Lung (tissue), 12 donors: Measurements from ENCODE around the gene BUB3. TPM values are rescaled to one million over a fixed set of nuclear protein-coding genes. Genes with fewer than 3 reads are reported as not detected.

Source experiments
- ATAC-seq: fragments of 200-7000 bp; cut with Tn5 transposase; one replicate; pipeline ENCODE4 v1.9.1; 2020; ENCODE audit warnings: moderate number of reproducible peaks; ENCODE audit not compliant: insufficient read depth, low FRiP score
- DNase-seq, 3 donors: peaks; one replicate each; pipeline ENCODE4 v3.0.0-alpha.2; 2013 to 2017
- H3K27ac ChIP-seq, 2 donors: one replicate each; pipeline ENCODE4 v1.5.1; 2013; ENCODE audit warnings: mild to moderate bottlenecking in 2 of 2, moderate library complexity in 2 of 2, control low read depth in 1 of 2, inconsistent platforms in 1 of 2, low read depth in 1 of 2, low read length in 1 of 2
- H3K27me3 ChIP-seq, 3 donors: one replicate each; pipeline ENCODE4 v1.5.1; 2013; ENCODE audit warnings: low read length in 2 of 3; ENCODE audit not compliant: control insufficient read depth in 3 of 3, insufficient read depth in 3 of 3
- H3K36me3 ChIP-seq, 4 donors: one replicate each; pipeline ENCODE4 v1.5.1; 2013; ENCODE audit warnings: low read length in 4 of 4, mild to moderate bottlenecking in 1 of 4, moderate library complexity in 1 of 4; ENCODE audit not compliant: control insufficient read depth in 4 of 4, insufficient read depth in 4 of 4
- H3K4me1 ChIP-seq, 5 donors: one replicate each; pipeline ENCODE4 v1.5.1; 2013; ENCODE audit warnings: low read length in 5 of 5, mild to moderate bottlenecking in 2 of 5, moderate library complexity in 1 of 5; ENCODE audit not compliant: control insufficient read depth in 5 of 5, insufficient read depth in 5 of 5
- H3K4me3 ChIP-seq: one replicate; pipeline ENCODE4 v1.5.1; 2013; ENCODE audit warnings: mild to moderate bottlenecking, control low read depth, moderate library complexity
- H3K9ac ChIP-seq, 2 donors: one replicate each; pipeline ENCODE4 v1.5.1; 2013; ENCODE audit warnings: low read length in 2 of 2, control low read depth in 1 of 2; ENCODE audit not compliant: insufficient read depth in 1 of 2
- H3K9me3 ChIP-seq, 4 donors: one replicate each; pipeline ENCODE4 v1.5.1; 2013; ENCODE audit warnings: low read length in 3 of 4, mild to moderate bottlenecking in 1 of 4, moderate library complexity in 1 of 4; ENCODE audit not compliant: control insufficient read depth in 4 of 4, insufficient read depth in 3 of 4
- CTCF ChIP-seq: IDR thresholded peaks from 2 replicates; pipeline ENCODE4 v1.5.1; 2012; ENCODE audit warnings: mild to moderate bottlenecking; ENCODE audit errors: control extremely low read depth, extremely low read depth
- WGBS, 2 donors: extraction: QIAGEN DNeasy Blood & Tissue Kit; methylation state at CpG; one replicate each; pipeline ENCODE4 v1.1.7; 2013; 5-methylcytosine and 5-hydroxymethylcytosine counted together
- polyA plus RNA-seq, 2 donors: library from polyadenylated mRNA; stranded (reverse); fragments of 200-250 nt; gene quantifications; one replicate each; pipeline ENCODE4 v1.2.1, GENCODE V29; 2013
- total RNA-seq, 2 donors: library from RNA; depleted of rRNA in 1 of 2; stranded (reverse); fragments of >200 nt in 1 of 2; gene quantifications; one replicate each; pipeline ENCODE4 v1.2.1, GENCODE V29; 2014 to 2021
- donor health status: control.
- donor health status: control.
- donor health status: Bipolar disorder and iron deficiency.
- donor health status: healthy.
- donor health status: DM: yes; HTN: yes; CAD: no.

BUB3 gene
- total and polyA plus RNA-seq, 4 donors, result 35.4 to 114 (median 64.1) TPM

- TF ChIP-seq CTCF, result no peak
- Histone ChIP-seq H3K27me3 (no peaks in the 10 kb centered on the region), H3K9ac (no peak overlapping the region), H3K27ac (no peak overlapping the region), H3K36me3 (peaks cover 5 to 39% (median 31%) of the 10 kb centered on the region in 4 donors), H3K4me3 (no peak overlapping the region), H3K4me1 (peaks cover 0 to 17% (median 8%) of the 10 kb centered on the region in 5 donors), H3K9me3 (no peaks in the 10 kb centered on the region)
- DNase-seq (no peak), ATAC-seq (no peak)
- WGBS, 2 donors, result 95 to 96% methylated on average over 1 of the region's 1 CpG
Observed at GRCh38 chr10:123158682-123159081, 4.5 kb downstream of the BUB3 start.

DNA sequence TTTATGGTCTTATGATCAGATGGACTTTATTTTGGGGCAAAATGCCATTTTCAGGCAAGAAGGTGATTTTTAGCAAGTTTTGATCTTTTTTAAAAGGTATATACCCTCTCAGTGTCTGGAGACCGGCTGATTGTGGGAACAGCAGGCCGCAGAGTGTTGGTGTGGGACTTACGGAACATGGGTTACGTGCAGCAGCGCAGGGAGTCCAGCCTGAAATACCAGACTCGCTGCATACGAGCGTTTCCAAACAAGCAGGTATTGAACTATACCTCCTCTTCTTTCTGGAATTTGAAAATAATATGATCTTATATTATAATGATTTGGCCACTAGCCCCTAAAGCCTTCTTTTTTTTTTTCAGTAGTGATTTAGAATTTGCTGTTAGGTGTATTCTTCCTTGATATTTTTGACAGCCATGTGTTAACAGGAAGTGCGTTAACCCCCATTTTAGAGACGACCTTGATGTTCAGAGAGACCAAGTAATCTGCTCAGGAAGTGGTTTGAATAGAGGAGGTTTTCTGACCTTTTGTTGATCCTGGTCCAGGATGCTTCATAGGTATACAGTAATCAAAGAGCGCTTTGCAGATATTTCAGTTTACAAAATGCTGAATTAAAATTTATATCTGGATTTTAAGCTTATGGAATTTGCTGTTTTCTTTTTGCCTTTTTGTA lies 6.2 kb downstream of the BUB3 start:
- DNase-seq (no peak), ATAC-seq (no peak)
- TF ChIP-seq CTCF, result no peak
- no peak overlapping the region for H3K4me3 ChIP-seq
- peaks cover 7 to 43% (median 33%) of the 10 kb centered on the region in 4 donors for H3K36me3 ChIP-seq
- no peak overlapping the region for H3K27ac ChIP-seq
- no peaks in the 10 kb centered on the region for H3K27me3 ChIP-seq
- H3K9ac ChIP-seq, result no peak overlapping the region
- 83 to 86% methylated on average over 11 of the region's 11 CpGs for whole genome bisulfite sequencing, 2 donors
- H3K9me3 ChIP-seq, result no peaks in the 10 kb centered on the region
- peaks cover 0 to 11% (median 4%) of the 10 kb centered on the region in 5 donors for H3K4me1 ChIP-seq

DNA sequence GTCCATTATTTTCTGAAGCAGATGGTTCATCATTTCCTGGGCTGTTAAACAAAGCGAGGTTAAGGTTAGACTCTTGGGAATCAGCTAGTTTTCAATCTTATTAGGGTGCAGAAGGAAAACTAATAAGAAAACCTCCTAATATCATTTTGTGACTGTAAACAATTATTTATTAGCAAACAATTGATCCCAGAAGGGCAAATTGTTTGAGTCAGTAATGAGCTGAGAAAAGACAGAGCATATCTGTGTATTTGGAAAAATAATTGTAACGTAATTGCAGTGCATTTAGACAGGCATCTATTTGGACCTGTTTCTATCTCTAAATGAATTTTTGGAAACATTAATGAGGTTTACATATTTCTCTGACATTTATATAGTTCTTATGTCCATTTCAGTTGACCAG lies 10.1 kb downstream of the BUB3 start:
- Histone ChIP-seq H3K27me3 (no peaks in the 10 kb centered on the region), H3K9ac (no peak overlapping the region), H3K27ac (no peak overlapping the region), H3K4me3 (no peak overlapping the region), H3K4me1 (no peaks in the 10 kb centered on the region), H3K36me3 (peaks cover 6 to 40% (median 18%) of the 10 kb centered on the region in 4 donors), H3K9me3 (no peaks in the 10 kb centered on the region)
- no peak for ATAC-seq
- no peak for TF ChIP-seq CTCF
- WGBS, 2 donors, result 90 to 92% methylated on average over 2 of the region's 2 CpGs
- peak in 2 of 3 donors; percentile 63 to 72 for DNase-seq
